GM12878 (cell line): Measurements from ENCODE around the gene SOS1. TPM values are rescaled to one million over a fixed set of nuclear protein-coding genes. Genes with fewer than 3 reads are reported as not detected.

Experiments used
- BHLHE40 ChIP-seq, 2 experiments: fragments of 450-650 bp in 1 of 2; IDR thresholded peaks; 2 replicates each; pipeline ENCODE4 v1.6.1; 2011 to 2017; ENCODE audit warnings: low read depth in 2 of 2, borderline replicate concordance in 1 of 2, improper control_type of control experiment in 1 of 2, low read length in 1 of 2, mild to moderate bottlenecking in 1 of 2
- BRCA1 ChIP-seq: IDR thresholded peaks from 2 replicates; pipeline ENCODE4 v1.6.1; 2011; ENCODE audit warnings: low read depth, low read length, improper control_type of control experiment
- FOXM1 ChIP-seq: IDR thresholded peaks from 2 replicates; pipeline ENCODE4 v1.6.1; 2012; ENCODE audit warnings: low read depth, mild to moderate bottlenecking, inconsistent platforms, low read length, moderate library complexity
- MYB ChIP-seq: fragments of 150-350 bp; IDR thresholded peaks from 2 replicates; pipeline ENCODE4 v1.6.1; 2014; ENCODE audit warnings: mild to moderate bottlenecking, low read depth, low read length, borderline replicate concordance
- MYC ChIP-seq: IDR thresholded peaks from 2 replicates; pipeline ENCODE4 v1.6.1; 2011; ENCODE audit warnings: mild to moderate bottlenecking, low read length, moderate library complexity, inconsistent platforms; ENCODE audit not compliant: insufficient read depth, insufficient replicate concordance, insufficient read length, severe bottlenecking
- NFIC ChIP-seq: IDR thresholded peaks from 2 replicates; pipeline ENCODE4 v1.6.1; 2012; ENCODE audit warnings: low read depth, mild to moderate bottlenecking, inconsistent platforms, low read length, moderate library complexity
- PRDM15 ChIP-seq: fragments of 450-650 bp; formaldehyde crosslinking; IDR thresholded peaks from 2 replicates; pipeline ENCODE4 v1.4.0; 2020; ENCODE audit warnings: mild to moderate bottlenecking, moderate library complexity
- RELB ChIP-seq: fragments of 450-650 bp; IDR thresholded peaks from 2 replicates; pipeline ENCODE4 v1.6.1; 2017; ENCODE audit warnings: low read depth, mild to moderate bottlenecking, moderate library complexity
- WRNIP1 ChIP-seq: IDR thresholded peaks from 2 replicates; pipeline ENCODE4 v1.6.1; 2011; ENCODE audit warnings: low read depth, low read length, improper control_type of control experiment, borderline replicate concordance
- ZBED1 ChIP-seq: IDR thresholded peaks from 2 replicates; pipeline ENCODE4 v1.6.1; 2016; ENCODE audit warnings: borderline replicate concordance
- polyA plus RNA-seq, 11 experiments: library from polyadenylated mRNA; depleted of rRNA in 4 of 11; unstranded in 6 of 11; stranded (reverse) in 5 of 11; fragments of >200 nt; fragmentation: Nextera tagmentation in 4 of 11; fragmentation: Illumina TruSeq in 1 of 11; extraction: Ambion mirVana in 4 of 11; extraction: Trizol in 1 of 11; gene quantifications; 1 replicate in 1 of 11; 2 replicates in 10 of 11; pipeline versions ENCODE4 v1.2.1 to v1.2.3, GENCODE V29; 2011 to 2016; ENCODE audit warnings: inconsistent platforms in 2 of 11, missing spikeins in 2 of 11, low read depth in 1 of 11
- total RNA-seq, 4 experiments: library from RNA; depleted of rRNA in 3 of 4; stranded (reverse); fragments of >200 nt in 3 of 4; fragmentation: Illumina TruSeq in 1 of 4; extraction: Trizol in 1 of 4; gene quantifications; 2 replicates each; pipeline versions ENCODE4 v1.2.1 to v1.2.3, GENCODE V29; 2013 to 2021

Gene SOS1
- total and polyA plus RNA-seq, 10 of the 15 experiments (the other 5 are each of a cell fraction or from before 2014, with no cell fraction given), result 2.1 to 24.1 (median 8.5) TPM

- TF ChIP-seq BHLHE40 (IDR thresholded peaks at IDR 0.05; ENCODE audit: borderline replicate concordance in 1 of 2, low read depth in 2 of 2, low read length in 1 of 2) (no peak), PRDM15 (CRISPR knock-in tag) (no peak), RELB (no peak), BRCA1 (no peak), ZBED1 (no peak), MYB (no peak), MYC (no peak), FOXM1 (peak; percentile 56; the same call in 1 of the 2 replicates), NFIC (peak; percentile 49; the same call in 1 of the 2 replicates), WRNIP1 (no peak)
- TF ChIP-seq, all 136 proteins: peak for 7
These were observed 26.0 kb downstream of the SOS1 start (continued) for GRCh38 chr2:39094717-39095363.
